ENCODE measurements around the gene UBE2L6.

UBE2L6 gene

GRCh38 chr11:57530215-57530595 lies 37.3 kb downstream of the UBE2L6 start:
- no peak for TF ChIP-seq CTCF (IDR thresholded peaks at IDR 0.05; ENCODE audit: low read depth, low read length)
- peak overlapping the region; percentile 86 for H3K4me3 ChIP-seq (ENCODE audit: low read depth, low read length)

- TF ChIP-seq CTCF (IDR thresholded peaks at IDR 0.05; ENCODE audit: low read depth, low read length) = no peak
- no peak overlapping the region for H3K4me3 ChIP-seq (ENCODE audit: low read depth, low read length)
Measured at GRCh38 chr11:57529012-57529411, 38.5 kb downstream of the UBE2L6 start.

- TF ChIP-seq CTCF (IDR thresholded peaks at IDR 0.05; ENCODE audit: low read depth, low read length) = peak; percentile 80
- H3K4me3 ChIP-seq (ENCODE audit: low read depth, low read length) = no peak overlapping the region
Measured at GRCh38 chr11:57527056-57527631, 40.3 kb downstream of the UBE2L6 start.

- no peak overlapping the region for H3K4me3 ChIP-seq (ENCODE audit: low read depth, low read length)
- TF ChIP-seq CTCF (IDR thresholded peaks at IDR 0.05; ENCODE audit: low read depth, low read length) = no peak
Measured at GRCh38 chr11:57523419-57523818, 44.1 kb downstream of the UBE2L6 start.

GRCh38 chr11:57521116-57521515 lies 46.4 kb downstream of the UBE2L6 start:
- TF ChIP-seq CTCF (IDR thresholded peaks at IDR 0.05; ENCODE audit: low read depth, low read length) = no peak

GRCh38 chr11:57516061-57516443 lies 51.4 kb downstream of the UBE2L6 start:
- no peak for TF ChIP-seq CTCF (IDR thresholded peaks at IDR 0.05; ENCODE audit: low read depth, low read length)
- H3K4me3 ChIP-seq (ENCODE audit: low read depth, low read length) = peak overlapping the region; percentile 85

More at GRCh38 chr11:57521116-57521515, 46.4 kb downstream of the UBE2L6 start:
- H3K4me3 ChIP-seq (ENCODE audit: low read depth, low read length) = no peak overlapping the region

GRCh38 chr11:57515332-57516060 lies 52.0 kb downstream of the UBE2L6 start, which contains the start of gene SLC43A1:
Gene SLC43A1 (minus strand): TSS chr11:57515702. CDS start chr11:57514111, 1,591 bp downstream.
- H3K4me3 ChIP-seq (ENCODE audit: low read depth, low read length) = peak within 1 kb of the TSS; percentile 85
- TF ChIP-seq CTCF (IDR thresholded peaks at IDR 0.05; ENCODE audit: low read depth, low read length) = no peak

Measured in WI38 (cell line).